ENCODE results near the gene FAM117A. TPM values are rescaled to one million over a fixed set of nuclear protein-coding genes. Genes with fewer than 3 reads are reported as not detected.
"Not testable (repeated sequence)": the region's sequence is repeated elsewhere in the genome, so short reads cannot be mapped to it uniquely, and the experiment has no call there.

Gene FAM117A
- polyA plus RNA-seq, 1 donor: 10.9 TPM

GRCh38 chr17:49727380-49727779 lies 36.6 kb downstream of the FAM117A start:
- H3K27ac ChIP-seq (ENCODE audit: low read length): no peak overlapping the region
- peaks cover 11% of the 10 kb centered on the region for H3K36me3 ChIP-seq (ENCODE audit: control insufficient read depth, insufficient read depth, low read length)
- no peak overlapping the region for H3K4me3 ChIP-seq (ENCODE audit: low read length)
- DNase-seq: no peak
- no peaks in the 10 kb centered on the region for H3K4me1 ChIP-seq (ENCODE audit: control insufficient read depth, insufficient read depth, low read length)
- no CpG with 5 or more reads among the region's 4 CpGs for WGBS (ENCODE audit: insufficient coverage, low lambda C conversion rate)
- H3K27me3 ChIP-seq (ENCODE audit: control insufficient read depth, insufficient read depth, low read length): no peaks in the 10 kb centered on the region
- no peaks in the 10 kb centered on the region for H3K9me3 ChIP-seq (ENCODE audit: control insufficient read depth, low read depth, low read length)

DNA sequence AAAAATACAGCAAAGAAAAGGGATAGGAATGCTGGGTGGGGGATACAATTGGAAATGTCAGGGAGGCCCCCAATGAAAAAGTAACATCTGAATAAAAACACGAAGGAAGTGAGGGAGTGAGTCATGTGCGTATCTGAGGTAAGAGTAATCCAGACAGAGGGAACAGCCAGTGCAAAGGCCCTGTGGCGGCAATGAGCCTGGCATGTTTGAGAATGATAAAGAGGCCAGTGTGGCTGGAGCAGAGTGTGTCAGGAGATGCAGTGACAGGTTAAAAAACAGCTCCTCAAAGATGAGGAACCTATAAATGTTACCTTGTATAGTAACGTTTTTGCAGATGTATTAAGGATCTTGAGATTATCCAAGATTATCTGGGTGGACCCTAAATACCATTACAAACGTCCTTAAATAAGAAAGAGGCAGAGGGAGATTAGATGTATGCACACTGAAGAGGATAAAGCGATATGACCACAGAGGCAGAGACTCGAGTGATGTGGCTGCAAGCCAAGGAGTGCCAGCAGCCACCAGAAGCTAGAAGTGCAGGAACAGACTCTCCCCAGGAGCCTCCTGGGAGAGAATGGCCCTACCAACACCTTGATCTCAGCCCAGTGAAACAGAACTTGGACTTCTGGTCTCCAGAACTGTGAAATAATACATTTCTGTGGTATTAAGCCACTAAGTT lies 38.3 kb downstream of the FAM117A start:
- peaks cover 18% of the 10 kb centered on the region for H3K36me3 ChIP-seq (ENCODE audit: control insufficient read depth, insufficient read depth, low read length)
- H3K9me3 ChIP-seq (ENCODE audit: control insufficient read depth, low read depth, low read length): no peaks in the 10 kb centered on the region
- no peak overlapping the region for H3K27ac ChIP-seq (ENCODE audit: low read length)
- 67% methylated on average over 1 of the region's 7 CpGs for WGBS (ENCODE audit: insufficient coverage, low lambda C conversion rate)
- DNase-seq: no peak
- no peaks in the 10 kb centered on the region for H3K4me1 ChIP-seq (ENCODE audit: control insufficient read depth, insufficient read depth, low read length)
- no peaks in the 10 kb centered on the region for H3K27me3 ChIP-seq (ENCODE audit: control insufficient read depth, insufficient read depth, low read length)
- no peak overlapping the region for H3K4me3 ChIP-seq (ENCODE audit: low read length)

DNA sequence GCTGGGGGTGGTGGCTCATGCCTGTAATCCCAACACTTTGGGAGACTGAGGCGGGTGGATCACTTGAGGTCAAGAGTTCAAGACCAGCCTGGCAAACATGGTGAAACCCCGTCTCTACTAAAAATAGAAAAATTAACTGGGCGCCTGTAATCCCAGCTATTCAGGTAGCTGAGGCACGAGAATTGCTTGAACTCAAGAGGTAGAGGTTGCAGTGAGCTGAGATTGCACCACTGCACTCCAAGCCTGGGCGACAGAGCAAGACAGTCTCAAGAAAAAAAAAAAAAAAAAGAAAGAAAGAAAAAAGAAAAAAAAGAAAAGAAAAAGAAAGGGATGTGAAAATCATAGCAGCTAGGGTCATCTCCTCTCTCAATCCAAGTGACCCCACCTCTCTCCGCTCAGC lies 39.4 kb downstream of the FAM117A start:
- 88% methylated on average over 4 of the region's 6 CpGs for WGBS (ENCODE audit: insufficient coverage, low lambda C conversion rate)
- DNase-seq; H3K4me1 ChIP-seq (ENCODE audit: control insufficient read depth, insufficient read depth, low read length); H3K4me3 ChIP-seq (ENCODE audit: low read length); H3K27ac ChIP-seq (ENCODE audit: low read length); H3K9me3 ChIP-seq (ENCODE audit: control insufficient read depth, low read depth, low read length); H3K27me3 ChIP-seq (ENCODE audit: control insufficient read depth, insufficient read depth, low read length): not testable (repeated sequence)
- peaks cover 25% of the 10 kb centered on the region for H3K36me3 ChIP-seq (ENCODE audit: control insufficient read depth, insufficient read depth, low read length)

GRCh38 chr17:49723423-49723822 lies 40.5 kb downstream of the FAM117A start:
- Histone ChIP-seq H3K36me3 (ENCODE audit: control insufficient read depth, insufficient read depth, low read length) (peaks cover 30% of the 10 kb centered on the region), H3K27me3 (ENCODE audit: control insufficient read depth, insufficient read depth, low read length) (no peaks in the 10 kb centered on the region), H3K4me1 (ENCODE audit: control insufficient read depth, insufficient read depth, low read length) (no peaks in the 10 kb centered on the region), H3K9me3 (ENCODE audit: control insufficient read depth, low read depth, low read length) (no peaks in the 10 kb centered on the region), H3K27ac (ENCODE audit: low read length) (peak overlapping the region; percentile 66), H3K4me3 (ENCODE audit: low read length) (no peak overlapping the region)
- peak; percentile 39 to 47 for DNase-seq
- no CpG with 5 or more reads among the region's 8 CpGs for WGBS (ENCODE audit: insufficient coverage, low lambda C conversion rate)

DNA sequence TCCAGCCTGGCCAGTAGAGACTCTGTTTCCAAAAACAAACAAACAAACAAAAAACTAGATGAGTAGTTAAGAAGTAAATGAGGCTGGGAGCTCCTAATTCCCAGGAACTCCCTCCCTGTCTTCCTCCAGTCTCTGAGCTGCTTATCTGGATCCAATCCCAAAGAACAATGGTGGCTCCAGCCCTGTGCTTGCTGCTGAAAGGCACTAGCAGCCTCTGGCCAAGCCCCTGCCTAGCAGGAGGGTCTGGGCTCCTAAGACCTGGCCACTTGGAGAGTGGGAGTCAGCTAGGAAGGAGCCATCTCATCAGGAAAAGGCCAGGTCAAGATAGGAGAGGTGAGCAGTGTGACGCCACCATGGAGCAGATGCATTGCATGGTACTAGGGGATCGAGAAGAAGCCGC lies 41.9 kb downstream of the FAM117A start:
- no peak for DNase-seq
- Histone ChIP-seq H3K9me3 (ENCODE audit: control insufficient read depth, low read depth, low read length) (no peaks in the 10 kb centered on the region), H3K27ac (ENCODE audit: low read length) (no peak overlapping the region), H3K27me3 (ENCODE audit: control insufficient read depth, insufficient read depth, low read length) (no peaks in the 10 kb centered on the region), H3K36me3 (ENCODE audit: control insufficient read depth, insufficient read depth, low read length) (peaks cover 41% of the 10 kb centered on the region), H3K4me1 (ENCODE audit: control insufficient read depth, insufficient read depth, low read length) (no peaks in the 10 kb centered on the region), H3K4me3 (ENCODE audit: low read length) (no peak overlapping the region)
- WGBS (ENCODE audit: insufficient coverage, low lambda C conversion rate): no CpG with 5 or more reads among the region's 3 CpGs

GRCh38 chr17:49717371-49717861 lies 46.5 kb downstream of the FAM117A start:
- Histone ChIP-seq H3K27me3 (ENCODE audit: control insufficient read depth, insufficient read depth, low read length) (no peaks in the 10 kb centered on the region), H3K27ac (ENCODE audit: low read length) (no peak overlapping the region), H3K4me3 (ENCODE audit: low read length) (no peak overlapping the region), H3K9me3 (ENCODE audit: control insufficient read depth, low read depth, low read length) (no peaks in the 10 kb centered on the region), H3K4me1 (ENCODE audit: control insufficient read depth, insufficient read depth, low read length) (no peaks in the 10 kb centered on the region), H3K36me3 (ENCODE audit: control insufficient read depth, insufficient read depth, low read length) (peaks cover 39% of the 10 kb centered on the region)
- WGBS (ENCODE audit: insufficient coverage, low lambda C conversion rate): 100% methylated on average over 1 of the region's 10 CpGs
- DNase-seq: no peak

DNA sequence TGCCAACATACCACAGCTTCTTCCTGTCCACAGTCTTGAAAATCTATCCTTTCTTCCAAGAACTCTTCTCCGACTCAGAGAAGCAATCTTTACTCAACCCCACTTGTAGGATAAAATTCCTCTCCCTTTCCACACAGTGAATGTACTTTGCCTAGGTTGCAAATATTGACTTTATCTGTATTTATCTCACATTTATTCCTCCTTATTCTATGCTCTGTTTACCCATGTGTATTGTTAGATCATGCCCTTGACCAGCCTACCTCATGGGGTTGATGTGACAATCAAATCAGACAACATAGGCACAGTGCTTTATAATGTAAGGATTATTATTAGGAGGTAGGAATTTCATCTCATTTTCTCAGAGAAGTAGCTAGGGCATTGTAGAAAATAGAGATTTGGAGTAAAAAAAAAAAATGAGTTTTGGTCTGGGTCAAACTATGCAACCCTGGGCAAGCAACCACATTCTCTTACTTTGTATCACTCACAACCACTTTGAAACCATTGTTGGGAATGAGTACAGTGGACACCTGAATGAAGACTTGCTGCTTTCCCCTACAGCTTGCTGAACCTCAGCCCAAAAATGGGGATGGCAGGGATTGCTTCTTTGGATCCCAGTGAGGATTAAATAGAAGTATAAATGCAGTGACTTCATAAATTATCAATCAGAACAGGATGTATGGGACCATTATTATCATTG lies 47.1 kb downstream of the FAM117A start:
- no peaks in the 10 kb centered on the region for H3K4me1 ChIP-seq (ENCODE audit: control insufficient read depth, insufficient read depth, low read length)
- no peak for DNase-seq
- H3K9me3 ChIP-seq (ENCODE audit: control insufficient read depth, low read depth, low read length): no peaks in the 10 kb centered on the region
- WGBS (ENCODE audit: insufficient coverage, low lambda C conversion rate): 86% methylated on average over 1 of the region's 1 CpG
- no peak overlapping the region for H3K27ac ChIP-seq (ENCODE audit: low read length)
- no peaks in the 10 kb centered on the region for H3K27me3 ChIP-seq (ENCODE audit: control insufficient read depth, insufficient read depth, low read length)
- H3K36me3 ChIP-seq (ENCODE audit: control insufficient read depth, insufficient read depth, low read length): peaks cover 37% of the 10 kb centered on the region
- H3K4me3 ChIP-seq (ENCODE audit: low read length): no peak overlapping the region

DNA sequence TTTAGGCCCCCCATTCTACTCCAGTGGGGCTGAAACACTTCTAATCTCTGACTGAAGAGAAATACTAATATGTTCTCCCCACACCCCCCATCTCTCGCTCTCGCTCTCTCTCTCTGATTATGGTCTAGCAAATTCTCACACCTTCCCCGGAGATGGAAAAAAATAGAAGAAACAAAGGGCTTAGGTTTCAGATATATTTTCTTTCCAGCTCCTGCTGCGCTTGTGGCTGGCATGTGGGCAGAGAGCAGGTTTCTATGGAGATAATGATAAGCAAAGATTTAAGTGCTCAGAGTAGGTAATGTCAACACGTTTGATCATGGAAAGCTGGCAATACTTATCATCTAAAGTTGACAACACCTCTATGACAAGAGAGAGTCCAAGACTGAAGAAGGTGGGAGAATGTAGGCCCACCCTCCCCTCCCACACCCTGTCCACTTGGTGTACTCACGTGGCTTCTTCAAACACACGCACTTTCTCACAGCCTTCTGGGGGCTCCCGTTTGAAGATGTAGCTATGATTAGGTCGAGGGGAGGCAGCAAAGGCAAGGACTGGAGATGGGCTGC lies 48.1 kb downstream of the FAM117A start:
- H3K36me3 ChIP-seq (ENCODE audit: control insufficient read depth, insufficient read depth, low read length): peaks cover 37% of the 10 kb centered on the region
- no CpG with 5 or more reads among the region's 9 CpGs for WGBS (ENCODE audit: insufficient coverage, low lambda C conversion rate)
- H3K27ac ChIP-seq (ENCODE audit: low read length): peak overlapping the region; percentile 14
- H3K4me3 ChIP-seq (ENCODE audit: low read length): no peak overlapping the region
- no peaks in the 10 kb centered on the region for H3K4me1 ChIP-seq (ENCODE audit: control insufficient read depth, insufficient read depth, low read length)
- H3K9me3 ChIP-seq (ENCODE audit: control insufficient read depth, low read depth, low read length): no peaks in the 10 kb centered on the region
- peak in 1 of 2 donors; percentile 27 for DNase-seq
- no peaks in the 10 kb centered on the region for H3K27me3 ChIP-seq (ENCODE audit: control insufficient read depth, insufficient read depth, low read length)

DNA sequence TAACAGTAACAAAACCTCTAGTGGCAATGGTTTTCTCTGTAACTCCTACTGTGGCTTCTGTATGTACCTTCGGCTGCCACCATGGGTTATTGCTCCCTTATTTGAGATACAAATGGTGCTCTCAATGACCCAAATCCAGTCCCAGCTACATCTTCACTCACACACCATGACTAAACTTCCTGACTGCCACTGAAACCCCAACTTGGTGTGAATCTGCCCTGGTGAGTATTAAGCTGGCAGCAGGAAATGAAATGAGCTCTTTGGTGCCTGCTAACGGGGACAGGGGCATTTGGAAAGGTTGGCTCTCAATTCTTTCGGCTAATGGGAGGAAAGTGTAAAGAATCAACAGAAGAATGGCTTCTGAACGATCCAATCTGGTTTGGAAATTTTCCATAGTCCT lies 48.7 kb downstream of the FAM117A start:
- H3K4me3 ChIP-seq (ENCODE audit: low read length): no peak overlapping the region
- WGBS (ENCODE audit: insufficient coverage, low lambda C conversion rate): no CpG with 5 or more reads among the region's 4 CpGs
- H3K36me3 ChIP-seq (ENCODE audit: control insufficient read depth, insufficient read depth, low read length): peaks cover 35% of the 10 kb centered on the region
- no peaks in the 10 kb centered on the region for H3K4me1 ChIP-seq (ENCODE audit: control insufficient read depth, insufficient read depth, low read length)
- H3K27ac ChIP-seq (ENCODE audit: low read length): no peak overlapping the region
- no peak for DNase-seq
- H3K27me3 ChIP-seq (ENCODE audit: control insufficient read depth, insufficient read depth, low read length): no peaks in the 10 kb centered on the region
- no peaks in the 10 kb centered on the region for H3K9me3 ChIP-seq (ENCODE audit: control insufficient read depth, low read depth, low read length)

- H3K4me3 ChIP-seq (ENCODE audit: low read length): peak overlapping the region; percentile 95
- no peak overlapping the region for H3K27ac ChIP-seq (ENCODE audit: low read length)
- 100% methylated on average over 2 of the region's 15 CpGs for WGBS (ENCODE audit: insufficient coverage, low lambda C conversion rate)
- H3K27me3 ChIP-seq (ENCODE audit: control insufficient read depth, insufficient read depth, low read length): no peaks in the 10 kb centered on the region
- no peaks in the 10 kb centered on the region for H3K9me3 ChIP-seq (ENCODE audit: control insufficient read depth, low read depth, low read length)
- H3K36me3 ChIP-seq (ENCODE audit: control insufficient read depth, insufficient read depth, low read length): peaks cover 28% of the 10 kb centered on the region
- peaks cover 20% of the 10 kb centered on the region for H3K4me1 ChIP-seq (ENCODE audit: control insufficient read depth, insufficient read depth, low read length)
- no peak for DNase-seq
These were observed 55.3 kb downstream of the FAM117A start for GRCh38 chr17:49708515-49709183.

Measured in large intestine (tissue), 3 donors.